HCT116 (cell line): ENCODE results near the gene PRCP.

Experiments
- CBX3 ChIP-seq: IDR thresholded peaks from 2 replicates; pipeline ENCODE4 v1.6.1; 2012; ENCODE audit warnings: low read depth
- CTCF ChIP-seq, 3 experiments: fragments of 200-600 bp in 1 of 3; sonication (generic) in 1 of 3; IDR thresholded peaks in 2 of 3; conservative IDR thresholded peaks in 1 of 3; 2 replicates each; pipeline ENCODE4 v1.5.1; 2012 to 2017; ENCODE audit warnings: low read depth in 2 of 3, low read length in 2 of 3, antibody characterized with exemption in 1 of 3, borderline replicate concordance in 1 of 3, control low read depth in 1 of 3, mild to moderate bottlenecking in 1 of 3, mixed read lengths in 1 of 3, mixed run types in 1 of 3, moderate library complexity in 1 of 3; ENCODE audit not compliant: insufficient read depth in 1 of 3
- EGR1 ChIP-seq: IDR thresholded peaks from 2 replicates; pipeline ENCODE4 v1.6.1; 2012; ENCODE audit warnings: low read depth
- ELF1 ChIP-seq: IDR thresholded peaks from 2 replicates; pipeline ENCODE4 v1.6.1; 2012; ENCODE audit warnings: low read depth, borderline replicate concordance
- EZH2 ChIP-seq: fragments of 200-600 bp; sonication (generic); IDR thresholded peaks from 2 replicates; pipeline ENCODE4 v1.6.1; 2017; ENCODE audit warnings: antibody characterized with exemption, mixed run types
- MAX ChIP-seq: IDR thresholded peaks from 2 replicates; pipeline ENCODE4 v1.6.1; 2012
- POLR2A ChIP-seq: IDR thresholded peaks from 2 replicates; pipeline ENCODE4 v1.7.0; 2011; ENCODE audit warnings: borderline replicate concordance; ENCODE audit not compliant: insufficient read depth, insufficient read length; ENCODE audit errors: extremely low read depth
- POLR2AphosphoS5 ChIP-seq: IDR thresholded peaks from 2 replicates; pipeline ENCODE4 v1.6.1; 2011; ENCODE audit warnings: mild to moderate bottlenecking, low read depth, low read length, moderate library complexity
- SRF ChIP-seq: IDR thresholded peaks from 2 replicates; pipeline ENCODE4 v1.6.1; 2012; ENCODE audit warnings: low read depth
- YY1 ChIP-seq: IDR thresholded peaks from 2 replicates; pipeline ENCODE4 v1.6.1; 2011; ENCODE audit warnings: low read length, low read depth, moderate library complexity, mild to moderate bottlenecking; ENCODE audit not compliant: insufficient replicate concordance; ENCODE audit errors: extremely low read depth

GRCh38 chr11:82790723-82791484 is 109.3 kb downstream of the PRCP start:
- TF ChIP-seq EZH2 (no peak), CTCF (IDR thresholded peaks at IDR 0.05 in 2 of 3, conservative IDR thresholded peaks at IDR 0.05 in 1 of 3; ENCODE audit: borderline replicate concordance in 1 of 3, insufficient read depth in 1 of 3, low read depth in 2 of 3, low read length in 2 of 3) (no peak), CBX3 (no peak), POLR2AphosphoS5 (no peak), MAX (no peak), POLR2A (no peak), ELF1 (no peak), EGR1 (no peak), YY1 (no peak), SRF (no peak)
